Urothelium cell line (cell line): ENCODE data around the gene EPHB1.
"Not testable (repeated sequence)": the region's sequence is repeated elsewhere in the genome, so short reads cannot be mapped to it uniquely, and the experiment has no call there.

Experiments used
- DNase-seq: peaks from one replicate; pipeline ENCODE4 v3.0.0; 2011; ENCODE audit warnings: low spot score, mixed read lengths
- FAIRE-seq: peaks from 2 replicates; lab custom pipeline; 2011; peaks lifted over from hg19 to GRCh38; lab: Jason Lieb, UNC

The EPHB1 gene

DNA sequence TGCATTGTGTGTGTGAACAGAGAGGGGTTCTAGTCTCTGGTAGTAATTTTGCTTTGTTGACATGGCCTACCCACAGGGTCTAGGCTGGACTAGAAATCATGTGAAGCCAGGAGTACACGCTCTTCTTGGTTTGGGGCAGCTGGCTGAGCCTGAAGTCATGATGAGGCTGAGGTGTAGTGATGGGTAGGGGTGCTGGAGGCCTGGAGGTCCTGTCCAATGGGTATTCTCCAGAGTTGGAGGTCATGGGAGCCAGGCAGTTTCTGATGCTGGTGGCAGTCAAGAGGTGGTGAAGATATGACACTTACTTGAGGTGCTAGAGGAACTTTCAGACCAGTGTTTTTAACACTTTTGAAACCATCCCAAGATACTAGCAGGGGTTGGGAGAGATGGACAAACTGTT, 18.5 kb upstream of the EPHB1 start:
- no peak for DNase-seq
- FAIRE-seq = no peak

DNA sequence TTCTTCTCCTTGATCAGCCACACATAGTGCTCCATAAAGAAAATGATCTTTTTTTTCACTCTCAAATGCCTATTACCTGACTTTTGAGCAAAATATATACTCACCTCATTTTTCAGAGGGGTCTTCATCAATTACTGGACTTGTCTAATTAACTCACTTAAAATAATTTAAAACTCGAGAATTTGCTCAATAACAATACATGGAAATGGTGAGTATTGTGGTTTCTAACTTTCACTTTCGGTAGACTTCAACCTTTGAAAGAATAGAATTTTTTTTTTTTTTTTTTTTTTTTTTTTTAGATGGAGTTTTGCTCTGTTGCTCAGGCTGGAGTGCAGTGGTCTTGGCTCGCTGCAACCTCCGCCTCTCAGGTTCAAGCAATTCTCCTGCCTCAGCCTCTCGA, 17.7 kb upstream of the EPHB1 start:
- DNase-seq (no peak), FAIRE-seq (no peak)

DNA sequence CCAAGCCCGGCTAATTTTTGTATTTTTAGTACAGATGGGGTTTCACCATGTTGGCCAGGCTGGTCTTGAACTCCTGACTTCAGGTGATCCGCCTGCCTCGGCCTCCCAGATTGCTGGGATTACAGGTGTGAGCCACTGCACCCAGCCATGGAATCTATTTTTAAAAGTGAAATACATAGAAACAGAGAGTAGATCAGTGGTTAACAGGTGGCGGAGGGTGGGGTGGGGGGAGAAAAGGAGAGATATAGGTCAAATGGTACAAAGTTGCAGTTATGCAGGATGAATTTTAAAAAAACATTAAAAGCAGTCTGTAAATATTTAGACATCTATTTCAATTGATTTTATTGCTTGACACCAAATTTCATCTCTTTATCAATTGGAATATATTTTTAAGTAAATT, 6.8 kb upstream of the EPHB1 start:
- not testable (repeated sequence) for DNase-seq, FAIRE-seq

DNA sequence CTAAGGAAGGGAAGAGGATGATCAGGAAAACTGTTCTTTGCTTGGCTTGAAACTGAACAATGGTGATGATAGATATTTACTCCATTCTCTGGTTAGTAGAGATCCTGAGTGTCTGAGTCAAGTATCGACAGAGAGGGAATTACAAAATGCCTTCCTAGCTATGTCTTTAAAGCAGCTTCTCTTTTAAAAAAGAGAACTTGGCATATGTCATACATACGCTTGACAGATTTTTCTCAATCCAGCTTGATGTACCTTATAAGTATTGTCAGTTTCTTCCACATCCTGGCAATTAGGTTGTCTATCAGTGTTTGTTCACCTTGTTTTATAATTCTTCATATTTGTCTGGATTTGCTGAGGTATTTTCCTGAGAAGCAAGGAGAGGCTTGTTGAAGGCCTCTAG, 5.0 kb upstream of the EPHB1 start:
- no peak for FAIRE-seq
- DNase-seq = no peak

DNA sequence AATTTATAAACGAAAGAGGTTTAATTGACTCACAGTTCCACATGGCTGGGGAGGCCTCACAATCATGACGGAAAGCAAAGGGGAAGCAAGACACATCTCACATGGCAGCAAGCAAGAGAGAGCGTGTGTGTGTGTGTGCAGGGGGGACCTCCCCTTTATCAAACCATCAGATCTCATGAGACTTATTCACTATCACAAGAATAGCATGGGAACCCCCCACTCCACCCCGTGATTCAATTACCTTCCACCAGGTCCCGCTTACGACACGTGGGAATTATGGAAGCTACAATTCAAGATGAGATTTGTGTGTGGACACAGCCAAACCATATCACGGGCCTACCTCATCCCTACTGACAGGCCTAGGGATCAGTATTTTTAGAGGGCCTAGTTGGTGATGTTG, 3.1 kb upstream of the EPHB1 start:
- DNase-seq (no peak), FAIRE-seq (no peak)

DNA sequence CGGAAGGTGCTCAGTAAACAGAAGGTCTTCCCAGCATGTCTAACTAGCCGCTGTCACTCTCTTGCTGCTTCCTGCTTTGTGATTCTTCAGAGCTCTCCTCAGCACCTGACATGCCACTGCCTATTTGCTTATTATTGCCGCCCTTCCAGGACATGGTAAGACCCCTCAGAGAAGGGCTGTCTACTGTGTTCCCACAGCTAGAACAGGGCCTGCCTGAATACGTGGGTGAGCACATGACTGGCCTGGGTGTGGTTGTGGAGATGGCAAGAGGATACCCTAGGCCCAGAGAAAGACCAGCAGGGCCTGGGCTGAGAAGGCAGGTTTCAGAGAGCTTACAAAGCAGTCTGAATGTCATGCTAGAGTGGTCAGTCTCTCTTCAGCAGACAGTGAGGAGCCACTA, 2.4 kb upstream of the EPHB1 start:
- DNase-seq = no peak

DNA sequence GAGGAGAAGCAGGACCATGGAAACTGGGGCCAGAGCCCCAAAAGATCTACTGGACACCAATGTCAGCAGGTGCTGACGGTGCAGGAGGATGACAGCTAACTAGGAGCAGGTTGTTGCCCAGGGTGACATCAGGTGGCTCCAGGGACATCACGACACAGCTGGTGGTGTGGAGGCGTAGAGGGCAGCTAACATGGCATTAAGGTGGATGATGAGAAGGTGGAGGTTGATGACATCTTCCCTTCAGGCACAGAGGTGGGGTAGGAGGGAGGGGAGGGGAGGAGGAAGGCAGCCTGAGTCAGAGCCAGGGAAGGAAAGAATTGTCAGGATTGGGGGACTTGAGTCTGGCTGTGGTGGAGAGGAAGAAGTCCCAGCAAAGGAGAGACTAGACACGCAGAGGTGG, 1.5 kb upstream of the EPHB1 start:
- no peak for FAIRE-seq
- DNase-seq = no peak

More for the DNA sequence above, 2.4 kb upstream of the EPHB1 start:
- no peak for FAIRE-seq

DNA sequence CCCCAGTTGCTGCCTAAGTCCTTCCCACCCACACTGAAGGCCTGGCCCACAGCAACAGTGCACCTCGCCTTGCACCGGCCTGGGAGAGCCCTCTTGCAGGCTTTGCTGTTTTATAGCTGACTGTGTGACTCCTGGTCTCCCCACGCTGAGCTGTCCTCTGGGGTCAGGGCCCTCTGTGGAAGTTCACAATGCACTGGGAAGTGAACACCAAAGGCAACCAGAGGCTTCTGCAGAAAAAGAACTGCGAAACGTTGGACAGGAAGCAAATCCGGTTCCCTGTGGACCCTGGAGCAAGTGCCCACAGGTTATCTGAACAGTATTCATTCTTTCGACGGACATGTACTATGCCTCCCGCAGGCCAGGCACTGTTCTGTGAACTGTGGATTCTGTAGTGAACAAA, 737 bp upstream of the EPHB1 start:
- FAIRE-seq = no peak
- DNase-seq = no peak

DNA sequence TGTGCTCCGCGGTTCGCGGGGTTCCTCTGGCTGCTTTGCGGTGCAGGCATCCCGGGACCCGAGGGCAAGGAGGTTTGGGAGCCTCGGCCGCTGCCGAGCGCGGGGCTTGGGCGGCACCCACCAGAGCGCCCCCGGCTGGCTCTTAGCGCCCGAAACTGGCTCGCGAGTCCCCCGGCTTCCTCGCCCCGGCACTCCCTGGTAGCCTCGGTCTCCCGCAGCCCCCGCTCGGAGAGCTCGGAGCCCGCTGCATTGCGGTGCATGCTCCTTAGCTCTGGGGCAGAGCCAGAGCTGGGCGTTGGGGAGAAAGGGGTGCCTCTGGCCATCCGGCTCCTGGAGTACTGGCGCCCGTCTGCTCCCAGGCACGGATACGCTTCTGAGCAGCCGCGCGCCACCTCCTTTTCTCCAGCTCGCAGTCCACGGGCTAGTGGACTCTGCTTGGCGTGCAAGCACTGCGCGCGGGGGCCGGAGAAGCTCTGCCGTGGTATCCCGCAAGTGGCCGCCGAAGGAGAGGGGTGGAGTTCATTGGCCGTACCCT, 753 bp downstream of the EPHB1 start:
- DNase-seq (peak; percentile 20), FAIRE-seq (no peak)

DNA sequence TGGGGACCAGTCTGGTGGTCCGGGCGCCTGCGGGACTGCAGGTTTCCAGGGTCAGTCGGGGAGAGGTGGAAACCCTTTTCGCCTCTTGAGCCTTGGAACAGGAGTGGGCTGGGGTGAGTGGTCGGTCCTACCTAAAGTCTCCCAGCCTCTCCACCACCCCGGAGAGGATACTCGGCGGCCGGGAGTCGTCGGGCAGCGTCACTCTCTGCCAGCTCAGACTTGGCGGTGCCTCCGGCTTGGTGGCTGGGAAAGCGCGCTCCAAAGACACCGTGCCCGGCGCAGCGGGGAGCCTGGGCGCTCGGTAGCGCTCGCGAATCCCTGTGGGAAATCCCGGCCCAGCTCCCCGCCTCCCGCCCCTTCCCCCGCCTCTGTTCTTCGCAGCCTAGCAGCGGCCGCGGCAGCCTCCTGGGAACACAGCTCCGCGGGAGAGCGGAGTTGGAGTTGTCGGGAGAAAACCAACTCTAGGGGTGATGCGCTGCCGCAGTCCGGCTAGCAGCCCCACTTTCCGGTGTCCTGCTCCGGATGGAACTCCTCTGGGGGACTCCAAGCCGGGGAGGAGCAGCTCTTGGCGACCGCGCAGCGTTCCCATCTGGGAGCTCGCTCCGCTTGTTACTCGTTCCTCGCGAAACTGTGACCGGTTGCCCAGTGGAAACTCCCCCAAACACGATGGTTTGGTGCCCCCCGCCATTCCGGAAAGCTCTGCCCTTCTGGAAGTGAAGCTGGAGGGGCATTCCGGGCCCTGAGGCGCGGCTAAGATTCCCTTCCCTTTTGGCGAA, 1.4 kb downstream of the EPHB1 start:
- DNase-seq = peak; percentile 29

DNA sequence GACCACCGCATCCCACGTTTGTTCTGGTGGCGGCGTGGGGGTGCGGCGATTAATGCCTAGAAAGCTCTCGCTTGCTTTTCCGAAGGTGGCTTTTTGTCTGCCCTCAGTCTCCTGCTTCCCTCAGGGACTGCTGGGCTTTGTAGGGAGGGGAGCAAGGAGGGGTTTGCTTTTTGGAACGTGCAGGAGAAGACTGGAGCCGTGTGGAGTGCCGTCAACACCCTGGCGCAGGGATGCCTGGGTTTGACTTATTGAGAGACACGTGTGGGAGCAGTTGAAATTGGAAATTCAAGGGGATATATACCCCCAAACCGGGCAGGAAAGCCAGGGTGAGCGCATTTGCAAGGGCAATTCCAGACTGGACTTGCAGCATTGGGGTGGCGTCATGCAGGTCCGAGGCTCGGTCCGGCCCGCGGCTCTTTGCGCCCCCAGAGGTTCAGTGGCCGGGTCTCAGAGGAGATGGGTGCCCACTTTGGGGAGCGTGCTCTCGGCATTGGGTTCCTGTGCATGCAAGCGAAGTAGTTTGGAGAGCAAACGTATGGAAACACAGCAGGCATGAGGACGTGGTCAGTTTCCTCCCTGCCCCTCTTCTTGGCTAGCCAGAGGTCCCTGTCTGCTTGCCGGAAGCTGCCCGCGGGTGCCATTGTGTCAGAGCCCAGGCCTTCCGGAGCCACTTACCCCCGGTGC, 2.1 kb downstream of the EPHB1 start:
- FAIRE-seq = no peak
- no peak for DNase-seq

More for the DNA sequence above, 1.4 kb downstream of the EPHB1 start:
- no peak for FAIRE-seq

DNA sequence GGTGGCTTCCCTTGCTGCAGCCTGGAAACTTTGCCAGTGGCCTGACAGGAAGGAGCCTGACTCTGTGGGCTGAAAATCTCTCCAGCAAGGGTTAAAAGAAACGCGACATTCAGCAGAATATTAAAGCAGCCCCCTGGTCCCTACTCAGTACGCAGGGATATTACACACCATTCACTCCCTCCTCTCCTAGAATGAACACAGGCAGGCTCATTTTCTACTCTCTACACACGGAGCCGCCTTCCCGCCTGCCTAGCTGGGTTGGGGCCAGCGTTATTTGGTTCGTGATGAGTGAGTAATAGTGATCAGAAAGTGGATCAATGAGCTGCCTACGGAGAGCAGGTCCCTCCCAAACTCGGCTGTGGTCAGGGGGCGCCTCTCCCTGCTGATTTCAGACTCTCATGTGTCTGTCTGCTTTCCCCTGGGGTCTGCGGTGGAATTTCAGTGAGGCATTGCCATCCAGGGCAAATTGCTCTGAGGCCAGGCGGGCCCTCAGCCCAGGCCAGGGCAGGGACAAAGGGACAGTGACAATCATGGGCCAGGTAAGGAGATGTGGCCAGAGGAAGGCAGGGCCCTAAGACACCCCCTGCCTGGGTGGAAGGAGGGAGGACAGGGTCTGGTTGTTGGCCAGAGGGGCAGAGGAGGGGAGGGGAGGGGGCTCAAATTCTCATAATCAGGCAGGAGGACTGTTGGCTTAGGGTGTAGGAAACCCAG, 2.8 kb downstream of the EPHB1 start:
- DNase-seq (no peak), FAIRE-seq (no peak)

DNA sequence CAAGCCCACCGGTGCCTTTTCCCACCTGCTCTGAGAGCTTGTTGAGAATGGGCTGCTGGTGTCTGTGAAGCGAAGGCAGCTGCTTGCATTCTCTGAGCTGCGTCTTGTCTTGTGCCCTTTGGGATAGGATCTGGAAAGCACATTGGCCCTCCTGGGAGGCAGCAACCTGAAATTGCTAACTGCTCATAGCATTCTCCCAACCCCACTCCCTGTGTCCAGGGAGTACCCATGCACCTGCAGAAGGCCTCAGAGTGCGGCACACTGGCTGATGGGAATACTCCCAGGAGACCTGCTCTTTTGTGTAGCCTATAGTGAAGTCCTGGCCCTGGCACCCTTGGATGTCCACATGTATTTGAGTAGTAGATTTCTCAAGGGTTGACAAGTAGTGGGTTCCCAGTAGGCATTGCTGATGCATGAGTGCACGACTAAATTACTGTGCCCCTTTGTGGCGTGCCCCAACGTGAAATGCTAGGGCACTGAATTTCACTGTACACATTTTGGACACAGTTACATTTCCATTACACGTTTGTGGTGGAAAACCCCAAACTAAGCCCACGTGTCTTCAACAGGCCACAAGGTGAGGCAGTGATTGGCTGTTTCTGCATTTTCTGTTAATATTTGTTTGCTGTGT, 3.7 kb downstream of the EPHB1 start:
- DNase-seq = no peak
- no peak for FAIRE-seq

DNA sequence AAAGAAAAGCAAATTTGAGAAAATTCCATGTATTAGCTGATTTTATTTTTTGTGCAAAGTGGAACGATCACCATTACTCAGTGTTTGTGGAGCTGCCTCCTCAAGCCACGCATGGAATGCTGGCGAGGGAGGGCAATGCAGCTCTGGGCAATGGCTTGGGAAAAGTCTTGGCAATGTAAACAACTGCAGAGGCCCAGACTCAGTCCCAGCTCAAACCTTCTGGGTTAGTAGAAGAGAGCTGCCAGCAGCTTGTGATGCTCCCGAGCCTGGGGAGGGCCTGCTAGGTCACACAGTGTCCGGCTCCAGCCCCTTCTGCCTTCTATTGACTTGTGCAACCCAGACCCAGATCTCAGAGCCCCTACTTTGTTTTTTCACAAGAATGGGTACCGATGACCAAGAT, 4.3 kb downstream of the EPHB1 start:
- DNase-seq (no peak), FAIRE-seq (no peak)

DNA sequence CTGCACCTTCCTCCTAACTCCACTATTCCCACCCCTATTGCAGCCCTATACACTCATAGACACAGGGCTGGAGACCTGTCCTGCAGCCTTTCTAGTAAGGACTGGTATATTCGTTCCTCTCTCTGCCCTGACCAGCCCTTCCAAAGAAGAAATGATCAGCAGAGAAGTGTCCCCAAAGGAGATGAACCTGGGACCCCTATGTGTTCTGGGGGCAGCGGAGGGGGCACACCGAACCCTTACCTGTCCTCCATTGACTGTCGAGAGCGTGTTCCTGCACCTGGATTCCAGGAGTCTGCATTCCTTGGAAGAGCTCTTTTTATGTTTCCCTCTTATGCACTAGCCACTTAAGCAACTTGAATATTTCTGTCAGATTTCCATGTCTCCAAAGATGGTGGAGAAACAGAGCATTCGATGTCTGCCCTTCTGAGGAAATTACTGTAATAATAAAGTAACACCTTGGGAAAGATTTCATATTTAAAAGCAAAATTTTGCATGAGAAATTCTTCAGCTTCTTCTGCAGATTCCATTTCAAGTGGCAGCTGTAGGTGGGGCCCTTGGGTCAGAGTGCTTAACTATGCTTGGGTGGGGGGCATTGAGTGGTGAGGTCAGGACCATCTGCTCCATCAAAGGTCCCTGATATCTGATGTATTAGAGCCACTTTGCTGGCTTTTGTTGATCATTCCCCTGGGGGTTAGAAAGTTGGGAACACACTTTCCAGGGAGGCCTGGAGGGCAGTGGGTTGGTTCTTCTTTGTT, 6.3 kb downstream of the EPHB1 start:
- no peak for FAIRE-seq

DNA sequence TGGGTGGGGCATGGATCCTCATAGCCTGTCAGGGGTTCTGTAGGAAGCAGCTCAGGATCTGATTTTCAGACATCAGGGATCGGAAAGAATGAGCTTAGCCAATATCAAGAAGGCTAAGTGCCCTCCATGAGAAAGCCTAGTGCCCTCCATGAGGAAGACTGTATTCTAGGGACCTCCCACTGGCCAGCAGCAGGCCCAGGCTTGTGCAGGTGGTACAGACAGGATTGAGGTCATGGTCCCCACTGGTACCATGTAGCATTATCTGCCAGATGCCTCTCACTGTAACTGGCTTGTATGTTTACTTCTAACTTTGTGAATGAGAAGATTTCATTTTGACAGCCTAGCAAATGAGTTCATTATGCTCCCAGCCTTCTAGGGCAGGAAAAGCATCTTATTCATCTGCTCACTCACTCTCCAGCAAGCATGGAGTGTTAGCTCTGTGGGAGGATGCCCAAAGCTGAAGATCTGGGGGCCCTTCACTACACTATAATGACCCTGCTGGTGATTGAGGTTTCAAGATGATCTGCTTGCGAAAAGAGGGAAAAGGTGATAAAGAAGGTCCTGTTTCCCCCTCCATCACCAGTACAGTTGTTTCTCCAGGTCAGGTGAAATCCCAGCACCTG, 7.5 kb downstream of the EPHB1 start:
- DNase-seq (no peak), FAIRE-seq (no peak)

More for the DNA sequence above, 6.3 kb downstream of the EPHB1 start:
- DNase-seq = no peak

DNA sequence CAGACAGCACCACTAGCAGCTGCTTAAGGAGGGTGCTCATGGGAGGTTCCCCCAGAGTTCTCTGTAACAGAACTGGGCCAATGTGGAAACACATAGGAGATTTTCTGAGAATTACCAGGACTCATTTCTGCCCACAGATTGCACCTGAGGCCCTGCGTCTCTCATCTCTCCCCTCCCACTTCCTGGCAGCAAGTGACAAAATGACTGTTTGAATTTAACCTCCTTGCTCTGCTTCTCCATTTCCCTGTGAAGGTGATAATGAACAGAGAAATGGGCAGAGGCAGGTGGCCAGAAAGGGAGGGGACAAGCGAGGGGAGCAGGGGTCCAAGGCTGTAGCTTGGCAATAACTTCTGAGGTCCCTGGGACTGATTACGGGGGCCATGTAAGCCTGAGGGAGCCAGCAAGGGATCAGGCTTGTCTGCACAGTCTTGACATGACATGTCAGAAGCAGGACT, 8.0 kb downstream of the EPHB1 start:
- FAIRE-seq = no peak
- no peak for DNase-seq

DNA sequence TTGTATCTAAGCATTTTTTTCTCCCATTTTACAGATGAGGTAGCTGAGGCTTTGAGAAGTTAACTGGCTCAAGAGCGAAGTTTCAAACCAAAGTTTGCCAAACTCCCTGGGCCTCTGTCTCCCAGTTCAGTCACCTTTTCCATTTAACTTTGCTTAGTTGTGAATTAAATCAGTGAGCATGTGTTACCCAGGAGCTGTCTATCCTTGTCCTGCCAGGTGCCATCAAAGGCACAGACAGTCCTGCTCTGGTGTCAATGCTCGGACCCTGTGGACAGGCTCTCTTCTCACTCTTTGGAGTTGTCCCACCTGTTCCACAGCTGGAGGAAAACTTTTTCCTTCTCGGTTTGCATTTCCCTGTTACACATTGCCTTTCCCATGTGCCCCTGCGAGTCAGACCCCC, 8.6 kb downstream of the EPHB1 start:
- FAIRE-seq = no peak
- DNase-seq = no peak

DNA sequence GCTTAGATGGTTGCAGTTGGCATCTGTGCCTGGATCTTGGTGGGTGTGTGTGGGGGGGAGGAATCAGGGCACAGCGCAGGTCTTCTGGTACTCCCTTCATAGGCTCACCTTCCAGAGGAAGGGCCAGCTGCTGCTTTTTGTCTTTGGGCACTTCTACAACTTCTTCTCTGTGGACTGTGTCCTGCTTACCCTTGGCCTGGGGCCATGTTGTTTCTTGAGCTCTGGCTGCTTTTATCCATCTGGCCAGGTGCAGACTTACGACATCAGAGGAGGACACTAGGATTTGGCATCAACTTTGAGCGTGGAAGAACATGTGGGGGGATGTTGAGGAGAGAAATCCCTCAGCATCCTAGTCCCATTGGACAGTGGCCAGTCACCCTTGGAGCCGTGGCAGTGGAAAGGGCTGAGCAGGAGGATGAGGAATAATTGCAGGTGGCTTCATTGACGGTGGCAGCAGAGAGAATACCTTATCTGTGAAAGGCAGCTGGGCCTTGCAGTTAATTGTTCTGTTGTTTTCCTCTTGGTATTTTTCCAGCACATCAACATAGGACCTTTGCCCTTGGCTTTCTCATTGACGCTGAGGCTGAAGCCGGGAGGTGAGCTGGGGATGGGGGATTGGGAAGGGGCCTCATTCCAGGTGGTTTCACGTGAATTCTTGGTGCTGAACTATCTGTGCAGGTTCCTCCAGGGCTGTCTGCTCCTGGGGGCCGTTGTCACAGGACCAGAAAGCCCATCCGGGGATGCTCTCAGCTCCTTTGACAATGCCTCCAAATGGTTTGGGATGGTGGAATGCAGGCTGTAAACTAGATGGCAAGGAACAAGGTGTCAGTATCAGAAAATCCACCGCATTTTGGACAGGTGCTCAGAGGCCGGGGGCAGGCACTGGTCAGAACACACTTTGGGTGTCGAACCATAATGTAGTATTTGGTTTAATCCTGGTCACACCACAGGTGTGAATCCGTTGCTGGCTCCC, 9.7 kb downstream of the EPHB1 start:
- DNase-seq = no peak
- no peak for FAIRE-seq
